HG02870 (cell line): Measurements from ENCODE around the gene ARFRP1.
"Not testable (repeated sequence)": the region's sequence is repeated elsewhere in the genome, so short reads cannot be mapped to it uniquely, and the experiment has no call there.

ENCODE experiments used
- ATAC-seq: cut with Tn5 transposase; IDR thresholded peaks from one replicate; pipeline ENCODE4 v1.9.1; 2021; ENCODE audit warnings: mild to moderate bottlenecking, moderate library complexity; ENCODE audit not compliant: unreplicated experiment

The ARFRP1 gene

GRCh38 chr20:63733579-63734081, 25.9 kb upstream of the ARFRP1 start:
- ATAC-seq, result no peak

DNA sequence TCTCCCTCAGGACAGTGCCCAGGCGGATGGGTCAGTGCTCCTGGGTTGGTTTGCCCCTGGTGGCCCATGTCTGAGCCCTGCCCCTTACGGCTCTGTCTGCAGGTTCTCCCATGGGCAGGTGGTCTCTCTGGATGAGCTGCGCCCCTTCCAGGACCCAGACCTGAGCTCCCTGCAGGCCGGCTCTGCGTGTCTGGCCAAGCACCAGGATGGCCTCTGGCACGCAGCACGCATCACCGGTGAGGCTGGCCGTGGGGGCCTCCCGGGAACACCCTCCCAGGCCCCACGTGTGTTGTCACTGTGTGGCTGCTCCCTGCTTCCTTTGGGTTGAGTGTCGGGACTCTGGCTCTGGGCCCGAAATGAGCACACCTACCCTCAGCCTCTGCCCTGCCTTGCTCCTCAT, 25.3 kb upstream of the ARFRP1 start:
- no peak for ATAC-seq

DNA sequence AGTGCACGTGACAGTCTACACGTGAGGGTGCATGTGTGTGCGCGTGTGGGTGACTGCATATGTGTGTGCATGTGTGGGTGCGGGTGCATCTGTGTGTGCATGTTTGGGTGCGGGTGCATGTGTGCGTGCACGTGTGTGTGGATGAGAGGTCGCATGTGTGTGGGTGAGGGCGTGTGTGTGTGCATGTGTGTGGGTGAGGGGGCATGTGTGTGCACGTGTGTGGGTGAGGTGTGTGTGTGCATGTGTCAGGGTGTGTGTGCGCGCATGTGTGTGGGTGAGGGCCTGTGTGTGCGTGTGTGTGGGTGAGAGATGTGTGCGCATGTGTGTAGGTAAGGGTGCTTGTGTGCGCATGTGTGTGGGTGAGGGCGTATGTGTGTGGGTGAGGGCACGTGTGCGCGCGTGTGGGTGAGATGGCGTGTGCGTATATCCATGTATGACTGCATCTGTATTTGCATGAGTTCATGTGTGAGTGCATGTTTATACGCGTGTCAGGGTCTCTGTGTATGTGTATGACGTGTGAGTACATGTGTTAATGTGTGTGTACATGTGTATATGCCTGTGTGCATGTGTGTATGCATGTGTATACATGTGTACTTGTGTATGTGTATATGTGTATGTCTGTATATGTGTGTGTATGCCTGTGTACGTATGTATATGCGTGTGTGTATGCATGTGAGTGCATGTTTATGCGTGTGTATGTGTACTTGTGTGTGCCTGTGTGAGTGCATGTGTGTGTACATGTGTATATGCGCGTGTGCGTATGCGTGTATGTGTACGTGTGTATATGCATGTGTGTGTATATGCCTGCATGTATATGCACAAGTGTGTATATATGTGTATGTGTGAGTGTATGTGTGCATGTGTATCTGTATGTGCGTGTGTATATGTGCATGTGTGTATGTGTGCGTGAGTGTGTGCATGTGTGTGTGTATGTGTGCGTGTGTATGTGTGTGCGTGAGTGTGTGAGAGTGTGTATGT, 24.6 kb upstream of the ARFRP1 start:
- ATAC-seq, result no peak

- no peak for ATAC-seq
Measured at GRCh38 chr20:63731410-63731809, 23.6 kb upstream of the ARFRP1 start.

GRCh38 chr20:63730189-63730733, 22.5 kb upstream of the ARFRP1 start:
- ATAC-seq, result not testable (repeated sequence)

- ATAC-seq, result not testable (repeated sequence)
Measured at GRCh38 chr20:63722967-63723622, 15.3 kb upstream of the ARFRP1 start.

DNA sequence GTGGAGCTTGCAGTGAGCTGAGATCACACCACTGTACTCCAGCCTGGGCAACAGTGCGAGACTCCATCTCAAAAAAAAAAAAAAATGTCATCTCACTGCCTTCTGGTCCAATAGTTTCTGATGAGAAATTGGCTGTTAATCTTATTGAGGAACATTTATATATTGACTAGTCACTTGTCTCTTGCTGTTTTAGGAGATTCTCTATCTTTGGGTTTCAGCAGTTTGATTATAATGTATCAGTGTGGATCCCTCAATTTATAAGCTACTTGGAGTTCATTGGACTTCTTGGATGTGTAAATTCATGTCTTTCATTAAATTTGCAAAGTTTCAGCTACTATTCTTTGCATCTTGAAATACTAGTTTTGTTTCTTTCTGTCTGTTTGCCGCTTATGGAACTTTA, 11.2 kb upstream of the ARFRP1 start:
- no peak for ATAC-seq

- no peak for ATAC-seq
Measured at GRCh38 chr20:63714858-63715257, 7.1 kb upstream of the ARFRP1 start.

- no peak for ATAC-seq
Measured at GRCh38 chr20:63712191-63712590, 4.4 kb upstream of the ARFRP1 start.

- no peak for ATAC-seq
Measured at GRCh38 chr20:63711085-63711645, 3.4 kb upstream of the ARFRP1 start.

- ATAC-seq, result no peak
Measured at GRCh38 chr20:63709149-63709527, 1.4 kb upstream of the ARFRP1 start.

- ATAC-seq, result peak; percentile 20
Measured at GRCh38 chr20:63708301-63709148, 749 bp upstream of the ARFRP1 start.

DNA sequence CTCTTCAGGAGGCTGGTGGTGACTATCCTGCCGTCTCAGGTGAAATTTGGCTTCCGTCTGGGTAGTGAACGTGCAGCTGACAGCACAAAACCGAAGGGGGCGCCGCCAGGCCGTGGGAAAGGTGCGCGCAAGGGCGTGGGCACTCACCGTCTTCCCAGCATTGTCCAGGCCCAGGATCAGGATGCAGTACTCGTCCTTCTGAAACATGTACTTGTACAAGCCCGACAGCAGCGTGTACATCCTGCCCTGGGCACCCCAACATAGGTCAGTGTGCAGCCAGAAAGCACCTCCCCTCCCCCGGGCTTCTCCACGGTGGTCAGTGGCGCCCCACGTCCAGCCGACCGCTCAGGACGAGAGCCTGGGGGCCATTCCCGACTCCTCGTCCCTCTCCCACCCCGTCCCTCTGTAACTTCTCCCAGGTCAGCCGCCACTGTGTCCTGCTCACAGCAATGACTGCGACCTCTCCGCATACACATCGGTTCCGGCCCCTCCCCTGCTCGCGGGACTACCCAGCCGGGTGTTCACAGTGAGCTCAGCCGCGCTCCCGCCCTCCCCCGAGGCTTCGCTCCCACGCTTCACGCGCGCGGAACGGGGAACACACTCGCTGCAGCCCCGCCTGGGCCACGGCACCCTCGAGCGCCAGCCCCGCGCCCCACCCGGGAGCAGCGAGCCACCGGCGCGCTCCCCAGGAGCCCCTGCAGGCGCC, 771 bp downstream of the ARFRP1 start:
- ATAC-seq, result peak; percentile 26

DNA sequence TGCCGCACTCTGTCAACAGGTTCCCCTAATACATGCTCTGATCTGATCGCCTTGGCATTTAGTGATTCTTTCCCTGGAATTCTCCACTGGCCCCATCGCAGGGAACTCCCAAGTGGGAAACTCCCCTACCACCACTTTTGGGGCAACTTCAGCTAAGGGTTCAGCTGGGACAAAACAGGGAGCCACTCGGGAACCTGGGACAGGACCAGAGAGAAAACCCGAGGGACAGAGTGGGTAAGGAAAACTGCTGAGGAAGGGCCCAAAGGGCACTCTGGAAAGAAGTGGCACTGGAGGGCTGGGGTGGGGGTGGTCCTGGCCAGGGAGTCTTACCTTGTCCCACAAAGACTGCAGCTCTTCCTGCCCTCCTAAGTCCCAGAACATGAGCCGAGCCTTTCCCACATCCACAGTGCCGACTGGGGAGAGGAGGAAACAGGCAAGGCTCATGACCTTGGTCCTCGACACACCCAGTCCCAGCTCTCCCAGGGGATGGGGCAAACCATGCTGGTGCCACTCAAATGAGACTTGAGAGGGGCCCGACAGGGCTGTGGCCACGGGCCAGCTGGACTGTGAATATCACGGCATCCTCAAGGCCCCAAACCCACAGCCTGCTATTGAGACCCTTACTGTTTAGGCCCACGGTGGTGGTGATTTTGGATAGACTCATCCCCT, 1.6 kb downstream of the ARFRP1 start:
- no peak for ATAC-seq

DNA sequence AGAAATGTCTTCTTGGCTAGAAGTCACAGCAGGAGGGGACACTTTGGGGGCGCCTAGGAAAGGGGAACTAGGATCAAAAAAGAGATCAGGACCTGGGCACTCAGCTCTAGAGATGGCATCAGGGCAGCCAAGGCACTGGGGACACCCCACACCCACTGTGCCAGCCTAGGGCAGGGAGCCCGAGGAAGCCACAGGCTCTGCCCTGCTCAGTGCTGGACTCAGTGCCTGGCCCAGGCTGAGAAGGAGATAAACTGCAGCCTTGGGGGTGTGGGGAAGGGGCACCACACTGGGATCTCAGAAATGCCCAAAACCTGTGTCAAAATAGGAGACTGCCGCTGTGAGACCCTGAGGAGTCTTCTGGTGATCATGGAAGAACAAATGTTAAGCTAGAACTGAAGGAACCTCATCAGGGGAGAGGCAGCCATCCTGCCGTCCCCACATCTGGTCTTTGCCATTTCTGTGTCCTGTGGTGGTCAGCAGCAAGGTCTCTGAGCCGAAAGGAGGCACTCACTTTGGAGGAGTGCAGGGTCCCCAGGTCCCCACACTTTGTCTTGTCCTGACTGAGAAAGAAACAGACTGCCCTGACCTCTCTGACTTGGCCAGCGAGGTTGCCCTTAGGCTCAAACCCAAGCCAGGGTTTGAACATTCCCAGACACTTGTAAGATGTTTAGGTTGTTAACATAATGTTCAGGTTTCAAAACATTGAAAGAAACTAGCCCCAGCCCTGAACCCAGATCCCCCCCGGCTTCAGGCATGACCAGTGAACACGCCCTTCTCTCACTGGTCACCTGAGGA, 2.3 kb downstream of the ARFRP1 start:
- no peak for ATAC-seq

- no peak for ATAC-seq
Measured at GRCh38 chr20:63704749-63705117, 3.0 kb downstream of the ARFRP1 start.

DNA sequence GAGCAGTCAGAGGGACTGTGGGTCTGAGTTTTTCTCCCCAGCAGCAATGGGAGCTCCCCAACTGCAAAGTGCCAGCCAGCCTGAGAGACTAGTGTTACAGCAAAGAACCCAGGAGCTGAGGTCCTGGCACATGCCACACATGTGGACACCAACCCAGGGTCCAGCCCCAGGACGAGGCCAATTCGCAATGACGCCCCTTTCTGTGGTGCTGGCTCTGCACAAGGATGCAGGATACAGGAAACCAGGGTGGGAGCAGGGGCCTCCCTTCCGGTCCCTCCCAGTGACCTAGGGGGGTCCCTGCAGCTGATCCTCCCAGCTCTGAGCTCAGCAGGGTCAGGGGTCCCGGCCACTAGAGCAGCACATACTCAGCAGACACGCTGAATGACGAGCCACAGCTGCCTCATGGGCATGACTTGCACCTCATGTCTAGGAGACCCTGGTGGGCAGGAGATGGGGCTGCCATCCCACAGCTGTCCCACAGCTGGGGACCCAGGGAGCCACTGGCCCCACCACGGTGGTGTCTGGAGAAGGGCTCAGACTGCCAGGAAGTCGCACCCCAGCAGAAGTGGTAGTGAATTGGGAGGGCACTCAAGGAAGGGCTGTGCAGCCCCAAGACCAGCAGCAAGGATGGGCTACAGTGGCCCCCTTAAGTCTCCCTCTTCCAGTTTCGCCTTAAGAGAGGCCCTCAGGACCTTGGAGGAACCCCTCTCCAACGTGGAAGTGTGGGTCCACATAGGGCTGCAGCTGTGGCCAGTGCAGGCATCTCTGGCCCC, 3.6 kb downstream of the ARFRP1 start:
- ATAC-seq, result no peak

DNA sequence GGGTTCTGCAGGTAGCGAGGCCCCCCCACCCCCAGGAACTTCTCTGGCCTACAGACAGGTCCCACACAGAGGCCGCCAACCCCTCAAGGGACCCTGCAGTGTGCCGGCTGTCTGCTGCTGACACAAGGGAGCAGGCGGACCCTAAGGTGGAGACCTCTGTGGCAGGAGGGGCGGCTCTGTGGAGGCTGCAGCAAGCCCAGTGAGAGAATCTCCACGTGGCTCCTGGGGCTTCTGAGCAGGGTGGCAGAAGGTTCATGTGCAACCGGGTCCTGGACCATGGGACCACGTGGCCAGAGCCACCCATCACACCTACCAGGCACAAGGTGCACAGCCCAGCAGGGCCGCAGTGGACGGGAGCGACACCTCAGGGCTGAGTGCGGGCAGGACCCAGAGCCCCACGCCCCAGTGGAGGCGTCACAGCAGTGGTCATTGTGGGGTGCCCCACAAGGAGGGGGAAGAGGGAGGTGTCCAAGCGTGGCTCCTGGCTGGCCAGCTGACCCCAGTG, 4.3 kb downstream of the ARFRP1 start:
- no peak for ATAC-seq
